ENCODE measurements around the gene PRRC2B. TPM values are rescaled to one million over a fixed set of nuclear protein-coding genes. Genes with fewer than 3 reads are reported as not detected.

PRRC2B gene
- total RNA-seq, 6 experiments from 2014 or later, result 53.7 to 82.6 (median 57.3) TPM

GRCh38 chr9:131482343-131483006 lies 88.6 kb downstream of the PRRC2B start:
- Histone ChIP-seq H3K9me3 (no peaks in the 10 kb centered on the region), H3K27ac (no peak overlapping the region)
- TF ChIP-seq CTCF (IDR thresholded peaks at IDR 0.05) (no peak), POLR2A (IDR thresholded peaks at IDR 0.05) (no peak)

DNA sequence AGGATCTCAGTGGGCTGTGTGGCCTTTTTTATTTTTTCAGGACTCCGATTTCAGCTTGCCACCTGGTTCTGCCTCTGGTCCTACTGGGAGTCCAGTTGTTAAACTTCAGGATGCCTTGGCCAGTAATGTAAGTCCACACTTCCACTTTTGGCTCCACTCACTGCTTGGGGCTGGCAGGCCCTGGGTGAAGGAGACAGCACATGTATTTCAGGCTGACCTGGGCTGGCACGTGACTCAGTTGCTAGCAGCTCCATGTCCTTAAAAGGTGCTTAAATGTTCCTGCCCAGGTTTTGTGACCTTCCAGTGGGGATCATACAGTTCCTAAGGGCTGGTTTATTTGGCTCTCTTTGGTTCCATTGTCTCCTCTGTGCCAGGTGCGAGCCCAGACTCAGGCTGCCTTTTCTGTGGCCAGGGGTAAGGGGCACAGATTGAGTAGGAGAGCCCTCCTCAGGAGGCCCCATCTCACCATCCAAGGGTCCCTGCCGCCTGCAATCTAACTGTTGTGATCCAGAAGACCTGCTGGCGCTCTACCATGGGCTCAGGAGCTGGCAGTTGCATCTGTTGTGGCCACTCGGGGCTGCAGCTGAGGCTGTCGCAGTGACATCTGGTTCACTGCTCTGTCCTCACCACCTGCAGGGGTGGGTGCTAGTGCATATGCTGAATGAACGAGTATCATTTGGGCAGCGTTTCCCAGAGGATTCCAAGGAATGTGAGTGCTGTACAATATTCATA lies 89.6 kb downstream of the PRRC2B start:
- no peak for TF ChIP-seq POLR2A (IDR thresholded peaks at IDR 0.05)
- TF ChIP-seq CTCF (IDR thresholded peaks at IDR 0.05), result no peak
- no peak overlapping the region for H3K27ac ChIP-seq
- no peak for DNase-seq
- peaks cover 0 to 99% (median 64%) of the 10 kb centered on the region in 4 donors for H3K36me3 ChIP-seq
- no peak overlapping the region for H3K4me3 ChIP-seq
- no peaks in the 10 kb centered on the region for H3K27me3 ChIP-seq
- intact Hi-C loops (cut with DNase I), result no loop called here
- ATAC-seq, result no peak
- H3K9me3 ChIP-seq, result no peaks in the 10 kb centered on the region
- 100% methylated on average over 2 of the region's 9 CpGs for WGBS (ENCODE audit: insufficient coverage, low coverage, low lambda C conversion rate, missing lambda C conversion rate)
- no peaks in the 10 kb centered on the region for H3K4me1 ChIP-seq

More at GRCh38 chr9:131482343-131483006, 88.6 kb downstream of the PRRC2B start:
- intact Hi-C loops (cut with DNase I), result no loop called here
- Histone ChIP-seq H3K27me3 (no peaks in the 10 kb centered on the region), H3K4me3 (no peak overlapping the region), H3K36me3 (peaks cover 0 to 98% (median 59%) of the 10 kb centered on the region in 4 donors), H3K4me1 (no peaks in the 10 kb centered on the region)
- WGBS (ENCODE audit: insufficient coverage, low coverage, low lambda C conversion rate, missing lambda C conversion rate), result 89% methylated on average over 4 of the region's 24 CpGs
- ATAC-seq (no peak), DNase-seq (no peak)

GRCh38 chr9:131484051-131484445 lies 90.2 kb downstream of the PRRC2B start:
- ATAC-seq (no peak), DNase-seq (no peak)
- intact Hi-C loops (cut with DNase I), result no loop called here
- WGBS (ENCODE audit: insufficient coverage, low coverage, low lambda C conversion rate, missing lambda C conversion rate), result 80% methylated on average over 1 of the region's 7 CpGs
- Histone ChIP-seq H3K27ac (no peak overlapping the region), H3K4me3 (no peak overlapping the region), H3K36me3 (peaks cover 4 to 100% (median 66%) of the 10 kb centered on the region in 4 donors), H3K27me3 (no peaks in the 10 kb centered on the region), H3K4me1 (no peaks in the 10 kb centered on the region), H3K9me3 (no peaks in the 10 kb centered on the region)
- TF ChIP-seq POLR2A (IDR thresholded peaks at IDR 0.05), result no peak
- TF ChIP-seq CTCF (IDR thresholded peaks at IDR 0.05), result no peak

- peaks cover 4 to 100% (median 63%) of the 10 kb centered on the region in 4 donors for H3K36me3 ChIP-seq
- no peaks in the 10 kb centered on the region for H3K27me3 ChIP-seq
- H3K27ac ChIP-seq, result no peak overlapping the region
- no peak for DNase-seq
- H3K9me3 ChIP-seq, result no peaks in the 10 kb centered on the region
- ATAC-seq, result no peak
- no peak overlapping the region for H3K4me3 ChIP-seq
- 90% methylated on average over 6 of the region's 15 CpGs for WGBS (ENCODE audit: insufficient coverage, low coverage, low lambda C conversion rate, missing lambda C conversion rate)
- TF ChIP-seq POLR2A (IDR thresholded peaks at IDR 0.05), result no peak
- no peak for TF ChIP-seq CTCF (IDR thresholded peaks at IDR 0.05)
- H3K4me1 ChIP-seq, result no peaks in the 10 kb centered on the region
- intact Hi-C loops (cut with DNase I), result no loop called here
Measured at GRCh38 chr9:131484560-131485185, 90.8 kb downstream of the PRRC2B start.

Data from right lobe of liver (tissue), 6 donors.